CD14-positive monocyte (primary cell): Measurements from ENCODE around the gene GLTP. TPM values are rescaled to one million over a fixed set of nuclear protein-coding genes. Genes with fewer than 3 reads are reported as not detected.

ENCODE experiments used
- DNase-seq, 3 donors: peaks; one replicate each; pipeline ENCODE4 v3.0.0-alpha.2; 2011 to 2022
- H2AFZ ChIP-seq: 2 replicates; pipeline ENCODE4 v1.6.0; 2012; ENCODE audit warnings: mild to moderate bottlenecking, low read depth, low read length, inconsistent platforms; ENCODE audit not compliant: insufficient read depth, poor library complexity, severe bottlenecking
- H3K27ac ChIP-seq, 2 donors: 1 replicate in 1 of 2; 2 replicates in 1 of 2; pipeline ENCODE4 v1.5.1; 2012 to 2013; ENCODE audit warnings: low read length in 2 of 2, control low read depth in 1 of 2, inconsistent platforms in 1 of 2, low read depth in 1 of 2, mild to moderate bottlenecking in 1 of 2
- H3K27me3 ChIP-seq, 2 donors: one replicate each; pipeline versions ENCODE4 v1.6.0 to v1.6.1; 2011 to 2013; ENCODE audit warnings: low read length in 2 of 2; ENCODE audit not compliant: control insufficient read depth in 2 of 2, insufficient read depth in 2 of 2
- H3K36me3 ChIP-seq, 2 donors: replicated peaks in 1 of 2; 1 replicate in 1 of 2; 2 replicates in 1 of 2; pipeline versions ENCODE4 v1.5.1 to v1.6.1; 2012 to 2013; ENCODE audit warnings: low read length in 2 of 2, control low read depth in 1 of 2, inconsistent platforms in 1 of 2, mild to moderate bottlenecking in 1 of 2; ENCODE audit not compliant: insufficient read depth in 2 of 2, control insufficient read depth in 1 of 2
- H3K4me1 ChIP-seq, 2 donors: 1 replicate in 1 of 2; 2 replicates in 1 of 2; pipeline versions ENCODE4 v1.5.1 to v1.6.1; 2012 to 2013; ENCODE audit warnings: low read length in 2 of 2, control low read depth in 1 of 2, inconsistent platforms in 1 of 2, mild to moderate bottlenecking in 1 of 2, moderate library complexity in 1 of 2; ENCODE audit not compliant: insufficient read depth in 2 of 2, control insufficient read depth in 1 of 2
- H3K4me2 ChIP-seq: replicated peaks from 2 replicates; pipeline ENCODE3; 2012; ENCODE audit warnings: low read length, moderate library complexity, mild to moderate bottlenecking; ENCODE audit not compliant: poor library complexity, severe bottlenecking; ENCODE audit errors: extremely low read depth
- H3K4me3 ChIP-seq, 3 experiments: fragments of 200-600 bp in 1 of 3; sonication (generic) in 1 of 3; replicated peaks in 1 of 3; 1 replicate in 2 of 3; 2 replicates in 1 of 3; pipeline ENCODE4 v1.5.1; 2011 to 2013; ENCODE audit warnings: low read length in 3 of 3, mild to moderate bottlenecking in 3 of 3, control low read depth in 2 of 3, low read depth in 2 of 3, inconsistent platforms in 1 of 3, moderate library complexity in 1 of 3
- H3K79me2 ChIP-seq: 2 replicates; pipeline ENCODE4 v1.6.0; 2012; ENCODE audit warnings: mild to moderate bottlenecking, control low read depth, inconsistent platforms, low read length, moderate library complexity; ENCODE audit not compliant: insufficient read depth
- H3K9ac ChIP-seq: 2 replicates; pipeline ENCODE4 v1.6.0; 2017; ENCODE audit warnings: low read length, mild to moderate bottlenecking; ENCODE audit not compliant: insufficient read depth, poor library complexity, severe bottlenecking
- H3K9me3 ChIP-seq, 2 donors: replicated peaks in 1 of 2; 1 replicate in 1 of 2; 2 replicates in 1 of 2; pipeline versions ENCODE4 v1.5.1 to v1.6.1; 2012 to 2013; ENCODE audit warnings: low read length in 2 of 2, control low read depth in 1 of 2; ENCODE audit not compliant: control insufficient read depth in 1 of 2, insufficient read depth in 1 of 2
- H4K20me1 ChIP-seq: 2 replicates; pipeline ENCODE4 v1.6.0; 2012; ENCODE audit warnings: mild to moderate bottlenecking, low read length, control low read depth, moderate library complexity; ENCODE audit not compliant: insufficient read depth
- H3K27ac Mint-ChIP-seq, 7 donors: one replicate each; pipeline ENCODE4 v1.8.0; 2020; ENCODE audit warnings: mild to moderate bottlenecking in 7 of 7, mixed read lengths in 7 of 7, moderate library complexity in 6 of 7, inconsistent platforms in 2 of 7
- H3K27me3 Mint-ChIP-seq, 3 donors: one replicate each; pipeline ENCODE4 v1.8.0; 2021 to 2022; ENCODE audit warnings: low read depth in 3 of 3, mild to moderate bottlenecking in 3 of 3, mixed read lengths in 3 of 3, moderate library complexity in 3 of 3, inconsistent platforms in 1 of 3
- H3K36me3 Mint-ChIP-seq, 2 donors: one replicate each; pipeline ENCODE4 v1.8.0; 2020; ENCODE audit warnings: mixed read lengths in 2 of 2, inconsistent platforms in 1 of 2, mild to moderate bottlenecking in 1 of 2
- H3K4me1 Mint-ChIP-seq: one replicate; pipeline ENCODE4 v1.8.0; 2020; ENCODE audit warnings: mild to moderate bottlenecking, mixed read lengths
- H3K4me3 Mint-ChIP-seq, 2 donors: one replicate each; pipeline ENCODE4 v1.8.0; 2020; ENCODE audit warnings: mild to moderate bottlenecking in 2 of 2, mixed read lengths in 2 of 2, moderate library complexity in 1 of 2
- H3K9me3 Mint-ChIP-seq, 7 donors: one replicate each; pipeline ENCODE4 v1.8.0; 2020 to 2022; ENCODE audit warnings: mixed read lengths in 7 of 7, mild to moderate bottlenecking in 6 of 7, moderate library complexity in 6 of 7, inconsistent platforms in 2 of 7
- WGBS: methylation state at CpG from one replicate; pipeline ENCODE4 v1.1.5; 2013; ENCODE audit warnings: missing lambda C conversion rate; ENCODE audit not compliant: insufficient coverage; 5-methylcytosine and 5-hydroxymethylcytosine counted together
- intact Hi-C, 2 donors: fragments of 100-400 bp; cut with micrococcal nuclease; formaldehyde crosslinking; loops; one replicate each; pipeline versions ENCODE4 v1.15.0 to v1.15.1; 2023
- polyA plus RNA-seq, 3 donors: library from polyadenylated mRNA; depleted of rRNA in 1 of 3; unstranded in 2 of 3; stranded (reverse) in 1 of 3; fragments of 300-500 nt in 2 of 3; fragments of >200 nt in 1 of 3; fragmentation: Illumina TruSeq in 2 of 3; gene quantifications; 1 replicate in 2 of 3; 2 replicates in 1 of 3; pipeline ENCODE4 v1.2.3, GENCODE V29; 2012 to 2021
- TF ChIP-seq, protein P1 (sequence below): fragments of 200-600 bp; IDR thresholded peaks from one replicate; pipeline ENCODE4 v1.8.0; 2022; ENCODE audit warnings: antibody characterized with exemption, mild to moderate bottlenecking

GLTP gene
- polyA plus RNA-seq, 3 donors, result 46.2 to 65.9 (median 51.7) TPM

DNA sequence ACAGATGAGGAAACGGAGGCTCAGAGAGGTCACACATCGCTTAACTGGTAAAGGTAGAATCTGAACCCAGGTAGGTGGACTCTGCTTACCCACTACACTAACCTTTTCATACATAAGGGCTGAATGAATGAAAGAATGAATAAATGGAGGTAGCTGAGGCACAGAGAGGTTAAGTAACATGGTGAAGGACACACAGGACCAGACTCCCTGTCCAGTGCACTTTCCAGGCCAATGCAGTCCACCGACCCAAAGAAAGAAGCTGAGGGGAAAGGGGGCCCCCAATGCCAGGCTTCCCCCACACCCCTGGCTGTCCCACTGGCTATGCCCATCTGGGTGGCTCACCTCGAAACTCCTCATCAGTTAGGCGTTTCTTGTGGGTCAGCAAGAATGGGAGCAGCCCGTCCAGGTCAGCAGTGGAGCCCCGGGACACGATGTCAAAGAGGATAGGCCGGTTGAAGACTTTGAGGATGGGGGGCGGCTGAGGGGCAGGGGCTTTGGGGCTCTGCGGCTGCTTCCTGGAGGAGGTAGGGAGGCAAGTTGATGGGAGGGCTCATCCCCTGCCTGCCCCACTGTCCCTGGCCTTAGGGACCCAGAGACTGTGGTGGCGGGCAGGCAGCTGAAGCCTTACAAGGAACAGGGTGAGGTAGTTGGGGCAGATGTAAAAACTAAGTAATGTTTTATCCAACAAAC is 72.2 kb downstream of the GLTP start:
- H3K36me3 ChIP-seq, result no peaks in the 10 kb centered on the region
- H3K4me3 ChIP-seq, result no peak overlapping the region
- no peak overlapping the region for H3K4me2 ChIP-seq
- no peaks in the 10 kb centered on the region for H4K20me1 ChIP-seq
- H3K4me1 Mint-ChIP-seq, result peaks cover 7% of the 10 kb centered on the region
- peaks cover 0 to 2% (median 0%) of the 10 kb centered on the region in 7 donors for H3K9me3 Mint-ChIP-seq
- no peak overlapping the region for H3K27ac Mint-ChIP-seq
- DNase-seq, result no peak
- no peaks in the 10 kb centered on the region for H3K36me3 Mint-ChIP-seq
- TF ChIP-seq, protein P1, sequence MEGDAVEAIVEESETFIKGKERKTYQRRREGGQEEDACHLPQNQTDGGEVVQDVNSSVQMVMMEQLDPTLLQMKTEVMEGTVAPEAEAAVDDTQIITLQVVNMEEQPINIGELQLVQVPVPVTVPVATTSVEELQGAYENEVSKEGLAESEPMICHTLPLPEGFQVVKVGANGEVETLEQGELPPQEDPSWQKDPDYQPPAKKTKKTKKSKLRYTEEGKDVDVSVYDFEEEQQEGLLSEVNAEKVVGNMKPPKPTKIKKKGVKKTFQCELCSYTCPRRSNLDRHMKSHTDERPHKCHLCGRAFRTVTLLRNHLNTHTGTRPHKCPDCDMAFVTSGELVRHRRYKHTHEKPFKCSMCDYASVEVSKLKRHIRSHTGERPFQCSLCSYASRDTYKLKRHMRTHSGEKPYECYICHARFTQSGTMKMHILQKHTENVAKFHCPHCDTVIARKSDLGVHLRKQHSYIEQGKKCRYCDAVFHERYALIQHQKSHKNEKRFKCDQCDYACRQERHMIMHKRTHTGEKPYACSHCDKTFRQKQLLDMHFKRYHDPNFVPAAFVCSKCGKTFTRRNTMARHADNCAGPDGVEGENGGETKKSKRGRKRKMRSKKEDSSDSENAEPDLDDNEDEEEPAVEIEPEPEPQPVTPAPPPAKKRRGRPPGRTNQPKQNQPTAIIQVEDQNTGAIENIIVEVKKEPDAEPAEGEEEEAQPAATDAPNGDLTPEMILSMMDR, result no peak
- 98% methylated on average over 9 of the region's 12 CpGs for WGBS
- no peak overlapping the region for H3K27ac ChIP-seq
- H3K9ac ChIP-seq, result no peak overlapping the region
- H3K9me3 ChIP-seq, result no peaks in the 10 kb centered on the region
- no peaks in the 10 kb centered on the region for H3K79me2 ChIP-seq
- no peak overlapping the region for H3K4me3 Mint-ChIP-seq
- peaks cover 0 to 7% (median 3%) of the 10 kb centered on the region in 3 donors for H3K27me3 Mint-ChIP-seq
- H2AFZ ChIP-seq, result no peak overlapping the region
- H3K27me3 ChIP-seq, result no peaks in the 10 kb centered on the region
- intact Hi-C loops, result loop anchor here in 1 of 2 donors (10.0 kb wide), 1 partner anchor 77 kb away; the partner anchor contains the start of gene GLTP
- H3K4me1 ChIP-seq, result peaks cover 6 to 7% of the 10 kb centered on the region in 2 donors

DNA sequence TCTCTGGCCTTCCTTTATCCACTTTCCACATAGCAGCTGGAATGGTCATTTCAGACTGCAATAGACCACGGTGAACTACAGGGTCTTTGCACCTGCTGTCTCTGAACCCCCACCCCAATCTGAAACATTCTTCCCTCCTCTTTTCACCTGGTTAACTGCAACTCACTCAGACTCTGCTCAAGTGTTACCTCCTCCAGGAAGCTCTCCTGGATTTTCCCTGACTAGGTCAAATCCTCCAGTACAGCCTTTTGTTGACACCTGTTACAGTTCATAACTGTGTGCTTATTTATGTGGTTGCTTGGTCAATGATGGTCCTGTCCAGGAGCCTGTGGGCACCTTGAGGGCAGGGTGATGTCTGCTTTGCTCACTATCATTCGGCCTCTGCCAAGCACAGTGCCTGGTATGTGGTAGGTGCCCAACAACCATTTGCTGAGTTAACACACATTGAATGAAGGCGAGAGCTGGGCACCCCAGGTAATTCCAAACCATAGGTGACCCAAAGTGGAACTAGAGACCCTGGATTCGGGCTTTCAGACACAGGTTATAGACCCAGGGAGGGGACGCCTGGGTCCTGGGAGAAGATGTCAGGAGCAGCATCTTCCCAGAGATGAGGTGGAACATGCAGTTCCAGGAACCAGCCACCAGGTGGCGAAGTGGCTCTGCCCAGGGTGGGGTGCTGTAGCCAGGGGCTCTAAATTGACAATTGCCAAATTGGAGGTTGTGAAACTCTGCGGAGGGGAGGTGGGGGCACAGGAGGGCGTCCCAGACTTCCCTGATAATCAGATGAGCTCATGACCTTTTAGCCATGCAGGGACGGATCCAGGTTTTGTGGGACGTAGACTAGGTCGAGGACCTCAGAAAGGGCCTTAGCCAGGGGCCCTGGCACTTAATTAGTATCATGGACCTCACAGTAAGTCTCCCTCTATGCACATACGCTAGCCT is 75.2 kb downstream of the GLTP start:
- H2AFZ ChIP-seq, result no peak overlapping the region
- no peak overlapping the region for H3K4me3 ChIP-seq
- H3K4me1 Mint-ChIP-seq, result peaks cover 7% of the 10 kb centered on the region
- H3K27me3 Mint-ChIP-seq, result peaks cover 0 to 3% (median 3%) of the 10 kb centered on the region in 3 donors
- H3K36me3 ChIP-seq, result no peaks in the 10 kb centered on the region
- no peaks in the 10 kb centered on the region for H3K27me3 ChIP-seq
- WGBS, result 51% methylated on average over 11 of the region's 12 CpGs
- H3K4me2 ChIP-seq, result no peak overlapping the region
- peak overlapping the region in 5 of 7 donors; percentile 15 to 85 (median 75) for H3K27ac Mint-ChIP-seq
- peak overlapping the region in 1 of 2 donors; percentile 35 for H3K4me3 Mint-ChIP-seq
- H3K79me2 ChIP-seq, result no peaks in the 10 kb centered on the region
- no peaks in the 10 kb centered on the region for H4K20me1 ChIP-seq
- H3K36me3 Mint-ChIP-seq, result no peaks in the 10 kb centered on the region
- peaks cover 0 to 6% (median 4%) of the 10 kb centered on the region in 7 donors for H3K9me3 Mint-ChIP-seq
- intact Hi-C loops, result loop anchor here (1.0 to 10.0 kb wide), 4 partner anchors 40 to 80 kb away; partner anchors contain the start of gene GLTP (in 2 of the 2)
- H3K9me3 ChIP-seq, result peaks cover 0 to 6% of the 10 kb centered on the region in 2 donors
- H3K27ac ChIP-seq, result no peak overlapping the region
- TF ChIP-seq, protein P1, result peak; percentile 99
- peak; percentile 64 to 82 (median 74) for DNase-seq
- no peak overlapping the region for H3K9ac ChIP-seq
- peaks cover 6 to 7% of the 10 kb centered on the region in 2 donors for H3K4me1 ChIP-seq
